Prostate gland (tissue), 1 donor: ENCODE measurements around the gene MYO7B.

ENCODE experiments used
- POLR2A ChIP-seq: fragments of 450-650 bp; IDR thresholded peaks from one replicate; pipeline ENCODE4 v1.6.1; 2016; ENCODE audit warnings: antibody characterized with exemption, mild to moderate bottlenecking
- POLR2AphosphoS5 ChIP-seq: sonication (generic); formaldehyde crosslinking; IDR thresholded peaks from one replicate; pipeline ENCODE4 v1.6.1; 2017; ENCODE audit warnings: antibody characterized with exemption

DNA sequence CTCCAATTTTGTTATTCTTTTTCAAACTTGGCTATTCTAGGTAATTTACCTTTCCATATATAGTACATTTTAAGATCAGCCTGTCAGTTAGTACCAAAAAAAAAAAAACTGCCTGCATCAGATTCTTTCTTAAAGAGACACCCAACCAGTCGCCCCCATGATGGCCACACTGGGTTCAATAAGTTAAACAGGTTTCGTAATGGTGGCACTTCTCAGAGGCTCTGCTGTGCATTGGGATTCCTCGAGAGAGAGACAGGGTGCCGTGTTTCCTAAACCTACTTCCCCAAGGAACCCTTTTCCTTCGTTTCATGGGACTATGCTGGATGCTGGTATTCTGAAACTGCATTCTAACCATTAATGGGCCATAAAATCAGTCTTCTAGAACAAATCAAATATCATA is 37.4 kb downstream of the MYO7B start:
- TF ChIP-seq POLR2AphosphoS5, result no peak
- TF ChIP-seq POLR2A, result no peak
